ENCODE measurements around the gene ECM1. TPM values are rescaled to one million over a fixed set of nuclear protein-coding genes. Genes with fewer than 3 reads are reported as not detected.

ECM1 gene
- total and polyA plus RNA-seq, 2 of the 8 experiments (the other 6 are each of a cell fraction or from before 2014, with no cell fraction given), result 0.95 to 0.98 TPM

GRCh38 chr1:150548632-150549495, 41.0 kb downstream of the ECM1 start, which contains the start of gene ADAMTSL4 (continued):
- TF ChIP-seq MAX (IDR thresholded peaks at IDR 0.05) (peak; percentile 70), CTBP2 (IDR thresholded peaks at IDR 0.05; ENCODE audit: borderline replicate concordance, insufficient read depth, insufficient read length, low read length) (no peak), POLR2A (IDR thresholded peaks at IDR 0.05; ENCODE audit: control extremely low read depth in 1 of 2, low read depth in 2 of 2, low read length in 2 of 2) (no peak), YY1 (IDR thresholded peaks at IDR 0.05; ENCODE audit: low read depth, low read length) (no peak), HDAC6 (IDR thresholded peaks at IDR 0.05; ENCODE audit: low read depth, low read length) (no peak), HDAC2 (IDR thresholded peaks at IDR 0.05; ENCODE audit: borderline replicate concordance in 1 of 2, low read depth in 2 of 2, low read length in 2 of 2) (no peak), BRCA1 (IDR thresholded peaks at IDR 0.05; ENCODE audit: low read depth, low read length) (no peak), EZH2 (IDR thresholded peaks at IDR 0.05; ENCODE audit: low read depth, low read length, severe bottlenecking) (peak; percentile 32), RAD21 (IDR thresholded peaks at IDR 0.05 in 1 of 2, conservative IDR thresholded peaks at IDR 0.05 in 1 of 2; ENCODE audit: low read depth in 2 of 2, low read length in 2 of 2) (no peak), GTF2F1 (IDR thresholded peaks at IDR 0.05; ENCODE audit: borderline replicate concordance, low read depth, low read length) (no peak), CTCF (IDR thresholded peaks at IDR 0.05; ENCODE audit: control extremely low read depth in 1 of 3, insufficient read depth in 1 of 3, low read depth in 1 of 3, low read length in 3 of 3) (no peak), JUN (IDR thresholded peaks at IDR 0.05; ENCODE audit: low read depth, low read length) (no peak), BACH1 (IDR thresholded peaks at IDR 0.05; ENCODE audit: low read length) (no peak), E2F6 (IDR thresholded peaks at IDR 0.05) (peak; percentile 74), KDM1A (IDR thresholded peaks at IDR 0.05; ENCODE audit: borderline replicate concordance, low read length) (no peak), TCF12 (IDR thresholded peaks at IDR 0.05; ENCODE audit: low read depth, low read length) (no peak), USF2 (IDR thresholded peaks at IDR 0.05; ENCODE audit: low read length) (no peak), POLR2AphosphoS5 (IDR thresholded peaks at IDR 0.05; ENCODE audit: low read depth, low read length) (no peak)
